Fibroblast of peridontal ligament (primary cell): ENCODE data around the gene DACT2.
"Not testable (repeated sequence)": the region's sequence is repeated elsewhere in the genome, so short reads cannot be mapped to it uniquely, and the experiment has no call there.

Experiments
- DNase-seq: peaks from one replicate; pipeline ENCODE4 v3.0.0-alpha.2; 2010; ENCODE audit errors: extremely low read depth

The DACT2 gene, protein sequence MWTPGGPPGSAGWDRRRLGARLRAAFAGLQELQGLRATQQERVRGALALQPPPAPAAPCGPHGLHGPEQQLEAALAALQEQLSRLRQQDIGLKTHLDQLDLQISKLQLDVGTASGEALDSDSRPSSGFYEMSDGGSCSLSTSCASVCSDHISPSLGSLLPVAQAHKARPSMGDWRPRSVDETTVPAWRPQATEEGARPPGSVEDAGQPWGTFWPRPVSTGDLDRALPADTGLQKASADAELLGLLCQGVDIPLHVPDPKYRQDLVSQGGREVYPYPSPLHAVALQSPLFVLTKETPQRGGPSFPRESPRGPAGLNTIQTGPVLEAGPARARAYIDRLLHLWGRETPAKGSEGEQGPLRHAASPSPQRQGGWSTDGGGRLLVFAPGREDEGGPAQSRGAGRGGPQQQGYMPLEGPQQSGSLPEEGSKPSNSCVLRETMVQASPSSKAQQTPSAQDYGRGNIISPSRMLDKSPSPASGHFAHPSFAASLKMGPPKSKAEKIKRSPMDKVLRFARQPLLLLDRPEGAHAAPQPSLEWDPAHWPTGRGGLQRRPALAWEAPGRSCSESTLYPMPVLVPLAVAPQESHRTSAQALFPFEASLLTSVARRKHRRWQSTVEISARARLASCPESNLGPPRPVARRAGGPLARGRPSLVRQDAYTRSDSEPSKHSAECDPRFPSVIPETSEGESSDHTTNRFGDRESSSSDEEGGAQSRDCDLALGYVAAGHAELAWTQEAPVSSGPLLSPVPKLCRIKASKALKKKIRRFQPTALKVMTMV

DNA sequence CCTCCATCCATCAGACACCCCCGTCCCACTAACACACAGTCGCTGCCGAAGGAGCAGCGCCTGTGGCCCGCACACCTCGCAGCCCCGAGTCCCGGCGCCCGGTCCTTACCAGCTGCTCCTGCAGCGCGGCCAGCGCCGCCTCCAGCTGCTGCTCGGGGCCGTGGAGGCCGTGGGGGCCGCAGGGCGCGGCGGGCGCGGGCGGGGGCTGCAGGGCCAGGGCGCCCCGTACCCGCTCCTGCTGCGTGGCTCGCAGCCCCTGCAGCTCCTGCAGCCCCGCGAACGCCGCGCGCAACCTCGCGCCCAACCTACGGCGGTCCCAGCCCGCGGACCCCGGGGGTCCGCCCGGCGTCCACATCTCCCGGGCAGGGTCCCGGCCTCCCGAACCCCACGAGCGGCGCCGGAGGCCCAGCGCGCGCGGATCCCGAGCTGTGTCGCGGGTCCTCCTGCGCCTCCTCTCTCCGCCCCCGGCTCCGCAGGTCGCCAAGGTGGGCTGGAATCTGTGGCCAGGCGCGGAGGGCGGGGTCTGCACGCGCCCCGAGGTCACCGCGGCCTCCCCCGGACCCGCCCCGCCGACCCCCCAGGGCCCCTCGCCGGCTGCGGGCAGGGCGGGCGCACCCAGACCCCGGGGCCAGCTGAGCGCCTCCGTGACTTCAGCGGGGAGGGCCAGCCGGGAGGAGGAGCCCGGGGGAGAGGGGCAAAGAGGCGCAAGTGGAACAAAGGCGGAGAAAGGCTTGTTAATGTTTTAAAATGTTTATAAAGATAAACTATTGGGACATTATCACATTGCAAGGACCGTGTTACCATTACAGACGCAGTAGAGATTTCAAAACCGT is at the start of gene DACT2:
Gene DACT2 (minus strand): TSS at position 499 of the 833 bp plus-strand sequence. CDS start 144 bp downstream, at position 355.
- no peak for DNase-seq

DNA sequence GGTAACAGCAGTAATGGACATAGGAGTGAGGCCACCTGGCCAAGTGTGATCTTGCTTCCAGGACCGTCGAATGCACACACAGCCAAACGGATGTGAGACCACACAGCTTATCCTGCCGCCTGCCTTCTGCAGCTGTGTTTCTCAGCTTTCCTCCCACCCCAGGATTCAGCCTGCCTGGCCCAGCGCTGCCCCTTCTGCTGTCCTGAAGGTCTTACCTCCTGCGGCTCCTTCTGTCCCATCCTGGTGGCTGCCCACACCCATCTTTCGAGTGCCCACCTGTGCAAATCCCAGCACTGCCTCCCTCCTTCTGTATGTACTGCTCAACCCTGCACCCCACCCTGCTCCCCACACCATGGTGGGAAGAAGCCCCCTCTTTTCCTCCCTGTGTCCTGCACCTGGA is 49.4 kb upstream of the DACT2 start:
- no peak for DNase-seq

GRCh38 chr6:168368066-168368820 is 48.7 kb upstream of the DACT2 start:
- DNase-seq = no peak

- DNase-seq = no peak
Measured at GRCh38 chr6:168367285-168367751, 47.7 kb upstream of the DACT2 start.

DNA sequence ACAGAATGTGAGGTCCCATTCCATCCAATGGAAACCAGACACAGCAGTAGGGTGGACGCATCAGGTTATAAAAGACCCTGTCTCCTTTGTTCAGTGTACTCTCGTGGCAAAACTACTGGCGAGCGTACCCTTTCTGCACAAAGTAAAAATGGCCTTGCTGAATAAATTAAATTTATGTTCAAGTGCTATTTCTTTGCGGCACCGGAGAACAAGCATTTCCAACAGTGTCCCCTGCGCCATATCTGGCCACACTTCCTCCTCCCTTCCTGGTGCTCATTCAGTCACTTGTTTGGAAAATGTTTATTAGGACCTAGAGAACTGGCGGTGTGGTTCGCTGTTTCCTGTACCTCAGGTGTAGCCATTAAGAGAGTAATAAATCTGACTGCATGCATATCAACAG is 46.9 kb upstream of the DACT2 start:
- DNase-seq = no peak

GRCh38 chr6:168365422-168366165 is 46.0 kb upstream of the DACT2 start:
- DNase-seq = no peak

DNA sequence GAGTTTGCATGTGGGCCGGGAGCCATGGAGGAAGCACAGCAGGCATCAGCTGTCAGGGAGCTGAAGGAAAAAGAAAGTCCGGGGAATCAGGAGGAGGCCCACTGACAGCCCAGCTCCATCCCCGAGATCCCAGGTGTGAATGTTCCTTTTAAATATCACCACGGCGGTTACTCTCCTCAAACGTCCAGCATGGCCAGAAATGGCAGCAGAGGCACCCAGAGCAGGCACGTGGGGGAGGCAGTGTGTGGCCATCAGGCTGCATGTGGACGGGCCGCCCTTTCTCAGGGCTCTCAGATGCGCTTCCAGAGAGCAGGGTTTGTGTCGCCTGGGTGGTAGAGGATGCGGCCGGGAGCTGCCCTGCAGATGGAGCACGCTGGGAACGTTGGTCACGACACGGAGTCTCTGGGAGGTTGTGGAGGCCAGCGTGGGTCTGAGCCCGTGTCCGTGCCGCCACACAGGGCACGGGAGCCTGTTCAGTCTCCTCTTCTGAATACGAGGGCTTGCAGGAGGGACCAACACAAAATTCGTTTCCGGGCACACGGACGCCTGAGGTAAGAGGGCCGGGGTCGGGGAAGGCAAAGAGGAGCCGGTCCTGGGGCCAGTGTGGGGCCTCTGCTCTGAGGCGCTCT is 45.3 kb upstream of the DACT2 start:
- DNase-seq = no peak

DNA sequence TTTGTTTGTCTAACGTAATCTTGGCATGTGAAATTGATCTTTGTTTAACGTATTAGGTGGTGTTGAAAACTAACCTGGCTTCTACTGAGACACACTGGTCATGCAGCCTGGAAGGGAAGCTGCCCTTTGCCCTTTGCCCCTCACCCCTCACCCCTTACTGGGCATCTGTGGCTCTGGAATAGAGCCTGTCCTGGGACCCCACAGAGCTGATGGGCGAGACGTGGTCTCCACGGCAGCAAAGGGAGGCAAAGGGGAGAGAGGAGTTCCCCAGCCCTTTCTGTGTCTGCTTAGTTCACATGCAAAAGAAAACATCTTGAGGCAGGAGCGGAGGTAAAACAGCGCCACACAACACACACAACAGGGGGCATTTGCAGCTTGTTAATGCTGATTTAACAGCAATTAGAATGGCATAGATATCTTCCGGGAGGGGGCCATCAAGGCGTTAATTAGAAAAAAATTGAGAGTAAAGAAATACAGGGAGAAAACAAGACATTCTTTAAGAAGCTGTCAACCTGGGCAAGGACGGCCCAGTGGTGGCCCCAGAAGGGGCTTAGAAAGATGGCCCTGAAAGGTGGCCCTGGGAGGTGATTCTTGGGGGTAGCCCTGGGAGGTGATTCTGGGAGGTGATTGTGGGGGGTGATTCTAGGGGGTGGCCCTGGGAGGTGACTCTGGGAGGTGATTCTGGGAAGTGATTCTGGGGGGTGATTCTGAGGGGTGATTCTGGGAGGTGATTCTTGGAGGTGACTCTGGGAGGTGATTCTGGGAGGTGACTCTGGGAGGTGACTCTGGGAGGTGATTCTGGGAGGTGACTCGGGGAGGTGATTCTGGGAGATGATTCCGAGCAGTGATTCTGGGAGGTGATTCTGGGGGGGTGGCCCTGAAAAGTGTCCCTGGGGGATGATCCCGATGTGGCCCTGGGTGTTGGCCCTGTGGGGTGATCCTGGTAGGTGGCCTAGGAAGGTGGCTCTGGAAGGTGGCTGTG is 44.5 kb upstream of the DACT2 start:
- DNase-seq = no peak

GRCh38 chr6:168363302-168363701 is 43.7 kb upstream of the DACT2 start:
- DNase-seq = no peak

GRCh38 chr6:168362276-168362990 is 42.9 kb upstream of the DACT2 start:
- DNase-seq = no peak

GRCh38 chr6:168361766-168362165 is 42.2 kb upstream of the DACT2 start:
- DNase-seq = no peak

- DNase-seq = no peak
Measured at GRCh38 chr6:168359794-168360193, 40.2 kb upstream of the DACT2 start.

DNA sequence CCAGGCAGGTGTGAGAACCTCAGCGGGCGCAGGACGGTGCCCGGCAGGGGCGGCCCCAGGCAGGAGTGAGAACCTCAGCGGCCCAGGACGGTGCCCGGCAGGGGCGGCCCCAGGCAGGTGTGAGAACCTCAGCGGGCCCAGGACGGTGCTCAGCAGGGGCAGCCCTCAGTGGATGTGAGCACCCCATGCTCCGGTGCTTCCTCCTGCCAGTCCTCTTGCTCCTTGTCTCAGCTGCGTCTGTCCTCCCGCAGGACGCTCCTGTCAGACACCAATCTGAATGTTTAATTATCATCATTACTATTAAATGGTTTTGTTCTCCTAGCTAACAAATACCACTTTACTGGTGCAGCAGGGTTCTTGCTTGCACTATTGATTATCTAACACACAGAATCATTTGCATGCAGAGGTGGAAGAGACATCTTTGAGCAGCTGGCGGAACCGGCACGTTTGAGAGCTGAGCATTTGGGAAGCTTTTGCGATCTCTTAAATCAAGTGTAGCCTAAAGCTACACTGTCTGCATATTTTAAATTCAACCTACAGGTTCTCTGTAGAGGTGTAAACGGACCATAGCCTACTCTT is 39.4 kb upstream of the DACT2 start:
- no peak for DNase-seq

DNA sequence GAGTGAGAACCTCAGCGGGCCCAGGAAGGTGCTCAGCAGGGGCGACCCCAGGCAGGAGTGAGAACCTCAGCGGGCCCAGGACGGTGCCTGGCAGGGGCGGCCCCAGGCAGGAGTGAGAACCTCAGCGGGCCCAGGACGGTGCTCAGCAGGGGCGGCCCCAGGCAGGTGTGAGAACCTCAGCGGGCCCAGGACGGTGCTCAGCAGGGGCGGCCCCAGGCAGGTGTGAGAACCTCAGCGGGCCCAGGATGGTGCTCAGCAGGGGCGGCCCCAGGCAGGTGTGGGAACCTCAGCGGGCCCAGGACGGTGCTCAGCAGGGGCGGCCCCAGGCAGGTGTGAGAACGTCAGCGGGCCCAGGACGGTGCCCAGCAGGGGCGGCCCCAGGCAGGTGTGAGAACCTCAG is 37.3 kb upstream of the DACT2 start:
- not testable (repeated sequence) for DNase-seq

GRCh38 chr6:168355716-168356522 is 36.3 kb upstream of the DACT2 start:
- no peak for DNase-seq

GRCh38 chr6:168354338-168354737 is 34.8 kb upstream of the DACT2 start:
- DNase-seq = no peak

DNA sequence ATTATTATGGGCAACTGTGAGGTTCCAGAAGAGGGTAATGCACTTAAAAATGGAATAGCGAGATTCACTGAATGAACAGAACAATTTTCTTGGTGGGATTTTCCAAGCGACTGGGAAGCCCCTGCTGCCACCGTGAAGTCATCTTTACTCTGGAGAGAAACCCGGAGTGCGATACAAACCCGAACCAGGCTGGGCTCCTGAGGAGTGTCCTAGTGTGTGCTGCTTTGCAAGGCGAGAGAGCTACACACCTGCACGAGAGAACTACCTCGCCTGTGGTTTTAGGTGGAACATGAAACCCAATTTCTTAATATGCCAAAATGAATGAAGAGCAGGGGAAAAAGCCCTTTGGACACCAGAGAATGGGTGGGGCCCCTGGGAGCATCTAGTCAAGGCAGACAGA is 33.5 kb upstream of the DACT2 start:
- DNase-seq = no peak
